ENCODE results near the gene RGPD4.
"Not testable (repeated sequence)": the region's sequence is repeated elsewhere in the genome, so short reads cannot be mapped to it uniquely, and the experiment has no call there.

RGPD4 gene
- long read RNA-seq, donor 1, result 0 reads
- long read RNA-seq, donor 2, result 0 reads
- long read RNA-seq, donor 3, result 0 reads
- long read RNA-seq, donor 4, result 0 reads
- long read RNA-seq, donor 5, result 0 reads
- long read RNA-seq, donor 6, result 0 reads
- long read RNA-seq, donor 7, result 0 reads
- long read RNA-seq, donor 8, result 0 reads

DNA sequence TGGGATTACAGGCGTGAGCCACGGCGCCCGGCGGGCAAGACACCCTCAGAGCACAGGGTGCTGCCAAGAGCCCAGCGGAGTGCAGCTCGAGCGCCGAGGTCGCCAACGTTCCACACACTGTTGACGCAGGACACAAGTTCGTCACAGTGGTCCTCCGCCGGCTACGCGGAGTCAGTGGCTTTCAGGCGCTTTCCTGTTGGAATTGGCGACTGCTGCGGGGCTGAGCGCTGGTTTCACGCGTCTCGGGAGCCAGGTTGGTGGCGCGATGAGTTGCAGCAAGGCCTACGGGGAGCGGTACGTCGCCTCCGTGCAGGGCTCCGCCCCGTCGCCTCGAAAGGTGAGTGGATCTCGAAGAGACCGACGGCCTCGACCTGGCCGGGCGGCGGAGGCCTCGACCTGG is at the start of gene RGPD4:
Gene RGPD4 (plus strand): TSS at position 144 of the 400 bp plus-strand sequence. CDS start 122 bp downstream, at position 266.
- DNase-seq, result not testable (repeated sequence)

- DNase-seq, result no peak
Measured at GRCh38 chr2:107777974-107778373, 48.7 kb upstream of the RGPD4 start.

DNA sequence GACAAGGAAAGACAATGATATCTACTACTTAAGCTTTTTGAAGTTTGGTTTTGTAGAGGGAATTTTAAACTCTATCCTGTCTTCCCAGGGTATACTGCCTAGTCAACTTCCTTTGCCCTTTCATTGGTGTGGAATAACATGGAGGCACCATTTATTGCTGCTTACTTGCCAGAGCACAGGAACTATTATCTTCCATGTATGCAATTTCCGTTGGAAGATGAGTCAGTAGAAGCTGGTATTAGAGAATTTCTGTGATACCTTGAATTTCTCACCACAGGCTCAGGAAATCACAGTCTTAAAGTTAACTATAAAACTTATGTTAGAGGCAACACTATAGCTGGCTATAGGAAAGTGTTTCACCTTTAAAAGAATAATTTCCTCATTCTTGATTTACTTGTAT is 40.9 kb upstream of the RGPD4 start:
- no peak for DNase-seq

DNA sequence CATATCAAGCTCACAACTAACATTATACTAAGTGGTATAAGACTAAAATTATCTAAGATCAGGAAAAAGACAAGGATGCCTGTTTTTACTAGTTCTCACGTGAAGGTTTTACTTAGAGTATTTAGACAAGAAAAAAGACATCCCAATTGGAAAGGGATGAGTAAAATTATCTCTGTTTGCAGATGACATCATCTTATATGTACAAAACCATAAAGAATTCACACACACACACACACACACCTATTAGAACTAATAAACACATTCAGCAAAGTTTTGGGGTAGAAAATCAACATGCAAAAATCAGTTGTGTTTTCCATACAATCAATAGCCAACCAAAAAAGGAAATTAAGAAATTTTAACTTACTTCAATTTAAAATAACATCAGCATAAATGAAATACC is 35.9 kb upstream of the RGPD4 start:
- no peak for DNase-seq

DNA sequence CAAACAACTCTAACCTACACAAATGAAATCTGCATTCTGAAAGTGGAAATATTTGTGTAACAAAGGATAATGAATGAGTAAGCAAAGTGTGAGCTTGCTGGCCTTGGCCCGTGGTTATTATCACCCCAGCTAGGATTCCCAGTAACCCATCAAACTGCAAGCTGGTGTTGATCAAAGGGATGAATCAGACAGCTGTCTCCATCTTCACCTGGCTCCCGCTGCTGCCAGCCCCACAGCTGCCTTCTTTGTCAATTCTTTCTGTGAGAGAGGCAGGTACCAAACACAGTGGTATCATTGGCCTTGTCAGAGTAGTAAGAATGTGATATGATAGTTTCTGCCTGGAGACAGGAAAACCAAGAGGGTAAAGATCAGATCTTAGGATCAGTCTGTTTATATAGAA is 25.2 kb upstream of the RGPD4 start:
- no peak for DNase-seq

DNA sequence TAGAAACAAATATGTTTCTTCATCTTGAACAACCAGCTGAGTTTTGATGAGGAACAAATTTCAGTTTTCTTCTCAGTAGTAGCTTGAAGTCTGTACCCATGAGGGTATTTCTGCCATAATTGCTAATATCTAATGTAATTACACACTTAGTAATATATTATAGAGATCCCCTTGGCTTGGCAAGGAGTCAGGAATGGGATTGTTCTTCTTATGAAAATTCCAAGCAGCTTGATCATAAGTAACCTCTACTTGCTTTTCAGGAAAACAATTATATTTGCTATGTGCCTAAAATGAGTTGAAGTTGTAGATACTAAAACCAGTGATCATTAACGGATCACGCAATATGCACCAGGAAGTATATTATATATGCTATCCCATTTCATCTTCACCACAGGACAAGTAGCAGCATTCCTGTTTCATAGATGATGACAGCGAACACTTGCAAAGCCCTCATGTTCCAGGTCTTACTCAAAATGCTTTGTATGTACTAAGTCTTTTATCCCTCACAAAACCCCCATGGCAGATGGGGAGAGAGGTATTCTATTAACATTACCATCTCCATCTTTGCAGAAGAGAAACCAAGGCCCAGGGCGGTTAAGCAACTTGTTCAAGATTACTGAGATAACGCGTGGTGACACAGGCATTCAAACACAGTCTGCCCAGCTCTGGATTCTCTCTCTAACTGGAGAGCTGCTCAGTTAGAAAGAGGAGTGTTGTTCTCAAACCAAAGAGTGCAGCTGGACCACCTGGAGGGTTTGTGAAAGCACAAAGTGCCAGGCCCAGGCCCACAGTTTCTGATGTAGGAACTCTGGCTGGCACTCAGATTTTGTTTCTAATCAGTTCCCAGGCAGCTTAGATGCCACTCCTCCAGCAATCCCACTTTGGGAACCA is 21.8 kb upstream of the RGPD4 start:
- DNase-seq, result no peak

DNA sequence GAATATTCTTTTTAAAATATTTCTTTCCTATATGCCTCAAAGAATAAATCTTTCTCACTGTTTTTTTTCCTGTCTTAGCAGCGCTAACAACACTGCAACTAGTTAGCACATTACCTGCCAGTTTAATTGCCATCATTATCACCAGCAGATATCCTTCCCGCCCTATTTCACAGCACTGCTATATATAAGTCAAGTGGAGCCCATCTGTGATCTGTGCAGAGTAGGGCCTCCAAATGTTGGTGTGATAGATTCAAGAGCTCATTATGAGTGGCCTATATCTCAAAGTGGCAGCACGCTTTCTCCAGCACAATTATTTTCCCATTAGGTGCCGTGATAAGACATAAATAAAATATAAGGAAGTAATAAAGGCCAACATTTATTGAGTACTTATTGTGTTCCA is 19.8 kb upstream of the RGPD4 start:
- DNase-seq, result no peak

DNA sequence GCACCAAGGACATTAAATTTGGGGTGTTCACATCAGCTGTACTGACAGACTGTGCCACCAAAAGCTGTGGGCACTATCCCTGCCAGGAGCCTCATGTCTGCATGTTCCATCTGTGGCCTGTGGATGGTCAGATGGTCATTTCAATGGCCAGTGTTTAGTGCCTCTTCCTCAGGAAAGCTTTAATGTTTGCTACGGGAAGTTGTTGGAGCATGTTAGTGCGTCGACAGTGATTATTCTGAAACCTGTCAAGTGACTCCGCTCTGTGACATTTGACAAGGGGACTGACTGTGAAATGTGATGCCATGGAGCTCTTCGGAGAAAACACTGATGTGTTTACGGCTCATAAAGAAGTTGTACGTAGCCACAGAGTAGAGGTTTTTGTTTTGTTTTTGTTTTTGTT is 18.7 kb upstream of the RGPD4 start:
- no peak for DNase-seq

DNA sequence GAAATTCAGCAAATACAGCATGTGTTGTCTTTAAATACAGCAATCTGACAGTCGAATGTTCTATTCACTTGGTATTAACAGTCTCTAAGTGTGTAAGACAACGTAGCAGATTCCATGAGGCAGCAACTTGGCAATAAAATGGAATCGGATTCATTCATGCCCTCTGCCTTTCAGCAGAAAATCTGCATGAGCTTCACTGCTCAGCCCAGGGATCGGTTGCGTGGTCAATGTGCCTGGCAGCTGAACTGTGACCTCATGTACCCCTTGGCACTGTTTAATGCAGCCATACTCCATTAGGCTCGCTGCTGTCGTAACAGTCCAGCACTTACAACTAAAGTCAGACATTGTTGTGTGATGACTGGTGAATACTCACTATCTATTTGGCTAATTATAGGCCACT is 17.7 kb upstream of the RGPD4 start:
- DNase-seq, result no peak

DNA sequence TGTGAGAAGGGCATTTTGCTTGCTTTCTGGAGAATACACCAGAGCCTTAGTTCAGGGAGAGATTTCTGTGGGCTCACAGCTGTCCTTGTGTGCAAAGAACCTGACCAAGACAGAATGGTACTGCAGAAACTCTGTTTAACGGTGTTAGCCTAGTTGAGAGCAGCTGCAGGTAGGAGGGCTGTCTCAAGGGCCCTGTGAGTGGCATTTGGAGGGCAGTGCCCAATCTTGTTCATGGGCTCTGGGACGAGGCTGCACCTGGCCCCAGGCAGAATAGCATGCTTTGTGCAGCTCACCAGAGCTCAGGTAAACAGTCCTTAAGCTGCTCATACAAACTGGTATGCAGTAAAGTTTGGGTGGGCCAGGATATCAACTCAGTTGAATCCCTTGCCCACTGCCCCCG is 16.9 kb upstream of the RGPD4 start:
- DNase-seq, result no peak

- no peak for DNase-seq
Measured at GRCh38 chr2:107810734-107811133, 16.0 kb upstream of the RGPD4 start.

DNA sequence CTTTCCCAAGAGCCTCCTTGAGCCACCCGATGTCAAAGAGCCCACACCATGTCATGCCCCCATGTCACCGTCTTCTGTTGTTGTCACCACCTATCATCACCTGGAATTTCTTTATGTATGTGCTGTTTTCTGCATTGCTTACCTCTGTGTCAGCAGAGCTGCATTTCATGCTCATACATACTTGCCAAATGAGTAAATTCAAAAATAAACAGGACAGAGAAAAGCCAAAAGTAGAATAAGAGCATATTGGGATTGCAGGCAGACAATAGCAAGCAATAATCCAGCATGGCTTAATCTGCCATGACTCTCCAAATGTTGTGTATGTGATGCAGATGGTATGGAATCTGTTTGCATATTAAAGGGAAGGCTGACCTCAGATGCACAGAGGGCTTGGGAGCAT is 15.3 kb upstream of the RGPD4 start:
- DNase-seq, result no peak

DNA sequence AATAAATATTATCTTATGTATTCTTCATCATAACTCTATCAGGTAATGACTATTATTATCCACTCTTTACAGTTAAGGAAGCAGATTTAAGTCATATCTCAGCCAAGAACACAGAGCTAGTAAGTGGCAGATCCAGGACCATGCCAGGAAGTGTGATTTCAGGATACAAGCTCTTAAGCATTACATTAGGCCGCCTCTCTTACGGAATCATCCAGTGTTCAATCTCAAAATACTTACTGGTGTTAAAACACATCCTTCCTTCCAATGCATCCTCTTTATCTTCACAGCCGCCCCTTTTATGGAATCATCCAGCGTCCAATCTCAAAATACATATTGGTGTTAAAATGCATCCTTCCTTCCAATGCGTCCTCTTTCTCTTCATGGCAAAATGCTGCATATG is 14.7 kb upstream of the RGPD4 start:
- DNase-seq, result no peak

DNA sequence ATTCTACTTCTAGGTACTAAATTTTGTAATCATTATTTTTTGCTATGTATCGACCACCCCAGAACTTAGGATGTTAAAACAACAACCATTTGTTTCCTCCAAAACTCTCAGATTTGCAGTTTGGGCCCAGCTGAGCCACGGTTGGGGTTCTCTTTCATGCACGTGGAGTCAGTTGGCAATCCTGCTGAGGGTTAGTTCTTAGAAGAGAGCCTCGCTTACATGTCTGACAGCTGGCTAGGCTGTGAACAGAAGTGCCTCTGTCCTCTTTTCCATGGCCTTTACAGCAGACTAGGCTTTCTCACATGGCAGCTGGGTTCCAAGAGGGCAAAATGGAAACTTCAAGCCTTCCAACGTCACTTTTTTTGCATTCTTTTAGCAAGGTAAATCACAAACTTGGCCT is 9.3 kb upstream of the RGPD4 start:
- DNase-seq, result no peak

GRCh38 chr2:107822302-107822701 is 4.4 kb upstream of the RGPD4 start:
- no peak for DNase-seq

DNA sequence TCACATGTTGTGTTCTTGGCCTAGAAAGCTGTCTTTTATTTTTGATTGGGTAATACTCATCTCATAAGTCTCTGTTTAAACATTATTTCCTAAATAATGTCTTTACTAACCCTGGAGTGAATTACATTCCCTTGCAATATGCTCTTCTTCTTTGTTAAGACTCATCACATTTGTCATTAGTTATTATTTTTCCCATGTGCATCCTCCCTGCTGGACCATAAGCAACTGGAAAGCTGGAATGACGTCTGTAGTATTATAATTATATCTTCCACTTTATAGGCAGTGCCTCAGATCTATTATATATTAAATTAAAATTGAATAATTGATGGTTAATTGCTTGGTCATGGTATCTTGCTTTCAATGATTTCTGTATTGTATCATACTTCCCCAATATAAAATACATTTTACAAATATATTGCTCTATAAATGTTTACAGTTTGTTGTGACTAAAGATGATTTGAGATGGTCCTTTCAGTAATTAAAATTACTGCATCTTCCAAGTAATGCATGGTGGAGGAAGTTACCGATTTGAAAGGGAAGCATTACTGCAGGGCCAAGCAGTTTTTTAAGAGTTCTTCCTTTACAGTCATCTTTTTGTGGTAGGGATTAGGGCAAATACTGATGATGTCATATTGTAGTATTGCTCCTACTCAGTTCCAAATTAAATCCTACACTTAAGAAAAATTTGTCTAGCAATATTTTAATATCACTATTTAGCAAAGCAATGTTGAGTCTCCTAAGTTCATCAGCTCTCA is 2.1 kb upstream of the RGPD4 start:
- no peak for DNase-seq

GRCh38 chr2:107825206-107825563 is 1.5 kb upstream of the RGPD4 start:
- no peak for DNase-seq

DNA sequence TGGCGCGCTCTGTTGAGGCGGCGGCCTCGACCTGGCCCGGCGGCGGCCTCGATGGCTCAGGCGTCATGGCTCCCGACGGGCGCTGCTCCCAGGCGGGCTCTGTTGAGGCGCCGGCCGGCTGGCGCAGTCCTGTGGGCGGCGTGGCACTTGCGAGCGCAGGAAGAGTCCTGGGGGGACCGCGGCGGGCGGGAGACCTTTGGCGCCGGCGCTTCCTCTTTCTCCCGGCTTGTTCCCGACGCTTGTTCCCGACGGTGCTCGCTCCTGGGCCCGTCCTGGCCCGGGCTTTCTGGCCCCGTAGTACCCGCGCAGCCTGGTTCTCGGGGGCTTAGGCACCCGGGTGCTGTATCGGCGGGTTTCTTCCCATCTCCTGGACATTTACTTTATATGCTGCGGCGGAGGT is 2.8 kb downstream of the RGPD4 start:
- not testable (repeated sequence) for DNase-seq

- DNase-seq, result not testable (repeated sequence)
Measured at GRCh38 chr2:107833152-107833551, 6.5 kb downstream of the RGPD4 start.

DNA sequence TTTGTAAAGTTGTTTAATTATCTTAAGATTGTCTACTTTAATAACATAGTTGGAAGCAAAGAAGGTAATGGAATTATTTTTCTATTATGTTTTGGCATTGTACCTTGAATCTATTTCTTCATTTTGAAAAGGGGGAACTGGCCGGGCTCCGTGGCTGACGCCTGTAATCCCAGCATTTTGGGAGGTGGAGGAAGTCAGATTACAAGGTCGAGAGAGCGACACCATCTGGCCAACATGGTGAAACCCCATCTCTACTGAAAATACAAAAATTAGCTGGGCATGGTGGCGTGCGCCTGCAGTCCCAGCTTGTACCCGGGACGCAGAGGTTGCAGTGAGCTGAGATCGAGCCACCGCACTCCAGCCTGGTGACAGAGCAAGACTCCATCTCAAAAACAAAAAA is 6.9 kb downstream of the RGPD4 start:
- DNase-seq, result not testable (repeated sequence)

- DNase-seq, result not testable (repeated sequence)
Measured at GRCh38 chr2:107916121-107916520, 89.4 kb downstream of the RGPD4 start.

- not testable (repeated sequence) for DNase-seq
Measured at GRCh38 chr2:107916696-107917370, 90.1 kb downstream of the RGPD4 start.

DNA sequence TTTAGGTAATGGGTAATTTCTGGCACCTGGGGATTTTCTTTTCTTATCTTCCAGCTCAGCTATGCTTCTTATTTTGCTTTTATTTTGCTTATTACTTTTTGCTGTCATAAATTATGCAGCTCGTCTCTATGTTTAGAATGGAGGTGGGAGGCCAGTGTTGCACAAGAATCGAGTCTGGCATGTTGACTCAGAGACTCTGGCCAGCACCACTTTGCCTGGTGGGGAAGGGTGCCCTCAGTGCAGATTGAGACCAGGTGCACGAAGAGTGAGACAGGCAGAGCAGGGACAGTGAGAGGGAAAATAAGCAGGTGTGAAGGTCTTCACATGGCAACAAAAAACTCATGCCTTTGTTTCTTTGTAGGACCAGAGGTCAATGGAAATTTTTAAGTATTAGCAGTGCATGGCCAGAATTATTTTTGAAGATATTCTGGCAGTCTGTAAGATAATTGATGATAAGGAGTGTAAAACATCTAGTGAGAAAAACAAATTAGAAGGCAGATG is 100.4 kb downstream of the RGPD4 start:
- no peak for DNase-seq
